ENCODE results near the gene TXNRD3.

Gene TXNRD3

GRCh38 chr3:126672340-126672739 is 17.4 kb upstream of the TXNRD3 start:
- no peak for DNase-seq (ENCODE audit: low read depth, low spot score)

- DNase-seq (ENCODE audit: low read depth, low spot score) = no peak
These were observed 16.6 kb upstream of the TXNRD3 start for GRCh38 chr3:126671521-126671920.

- no peak for DNase-seq (ENCODE audit: low read depth, low spot score)
These were observed 13.8 kb upstream of the TXNRD3 start for GRCh38 chr3:126668450-126669401.

GRCh38 chr3:126667631-126668449 is 12.9 kb upstream of the TXNRD3 start:
- no peak for DNase-seq (ENCODE audit: low read depth, low spot score)

- DNase-seq (ENCODE audit: low read depth, low spot score) = no peak
These were observed 12.0 kb upstream of the TXNRD3 start for GRCh38 chr3:126666658-126667528.

GRCh38 chr3:126665959-126666657 is 11.2 kb upstream of the TXNRD3 start:
- DNase-seq (ENCODE audit: low read depth, low spot score) = no peak

GRCh38 chr3:126665221-126665936 is 10.5 kb upstream of the TXNRD3 start:
- DNase-seq (ENCODE audit: low read depth, low spot score) = no peak

- DNase-seq (ENCODE audit: low read depth, low spot score) = peak; percentile 80
These were observed 9.8 kb upstream of the TXNRD3 start for GRCh38 chr3:126664591-126665214.

- DNase-seq (ENCODE audit: low read depth, low spot score) = no peak
These were observed 8.8 kb upstream of the TXNRD3 start for GRCh38 chr3:126663750-126664149.

- DNase-seq (ENCODE audit: low read depth, low spot score) = no peak
These were observed 8.3 kb upstream of the TXNRD3 start for GRCh38 chr3:126663257-126663656.

GRCh38 chr3:126661532-126662364 is 6.8 kb upstream of the TXNRD3 start:
- DNase-seq (ENCODE audit: low read depth, low spot score) = no peak

- no peak for DNase-seq (ENCODE audit: low read depth, low spot score)
These were observed 5.3 kb upstream of the TXNRD3 start for GRCh38 chr3:126659915-126660886.

GRCh38 chr3:126658584-126658983 is 3.7 kb upstream of the TXNRD3 start:
- no peak for DNase-seq (ENCODE audit: low read depth, low spot score)

GRCh38 chr3:126657901-126658300 is 3.0 kb upstream of the TXNRD3 start:
- no peak for DNase-seq (ENCODE audit: low read depth, low spot score)

- DNase-seq (ENCODE audit: low read depth, low spot score) = no peak
These were observed 1.6 kb upstream of the TXNRD3 start for GRCh38 chr3:126656371-126657134.

- DNase-seq (ENCODE audit: low read depth, low spot score) = no peak
These were observed 963 bp upstream of the TXNRD3 start for GRCh38 chr3:126655887-126656286.

- no peak for DNase-seq (ENCODE audit: low read depth, low spot score)
These were observed 5.3 kb downstream of the TXNRD3 start for GRCh38 chr3:126649556-126650092.
